Gastroesophageal sphincter (tissue), 4 donors: ENCODE data around the gene VWA5A. TPM values are rescaled to one million over a fixed set of nuclear protein-coding genes. Genes with fewer than 3 reads are reported as not detected.
A peak's percentile ranks its signal among the peaks of the same experiment; 100 is the strongest.

Experiments
- ATAC-seq: fragments of 150-250 bp; one replicate; pipeline ENCODE4 v1.9.1; 2016; ENCODE audit warnings: mild to moderate bottlenecking, moderate library complexity
- H3K27ac ChIP-seq, 4 donors: fragments of 200-600 bp; sonication (generic) in 3 of 4; 1 replicate in 3 of 4; 2 replicates in 1 of 4; pipeline ENCODE4 v1.5.1; 2016 to 2019
- H3K27me3 ChIP-seq: fragments of 200-600 bp; sonication (generic); one replicate; pipeline ENCODE4 v1.5.1; 2019
- H3K36me3 ChIP-seq, 2 donors: fragments of 200-600 bp; sonication (generic); one replicate each; pipeline ENCODE4 v1.5.1; 2019; ENCODE audit warnings: control low read depth in 1 of 2
- H3K4me1 ChIP-seq, 3 donors: fragments of 200-600 bp; sonication (generic); 1 replicate in 2 of 3; 2 replicates in 1 of 3; pipeline ENCODE4 v1.5.1; 2016 to 2019; ENCODE audit warnings: control low read depth in 2 of 3
- H3K4me3 ChIP-seq, 2 donors: fragments of 200-600 bp; sonication (generic); one replicate each; pipeline ENCODE4 v1.5.1; 2019; ENCODE audit warnings: mild to moderate bottlenecking in 1 of 2, moderate library complexity in 1 of 2
- H3K9me3 ChIP-seq, 3 donors: fragments of 200-600 bp; sonication (generic); one replicate each; pipeline ENCODE4 v1.5.1; 2017 to 2019; ENCODE audit warnings: control low read depth in 2 of 3
- EP300 ChIP-seq: sonication (generic); formaldehyde crosslinking; IDR thresholded peaks from one replicate; pipeline ENCODE4 v1.6.1; 2017; ENCODE audit warnings: antibody characterized with exemption, mild to moderate bottlenecking
- POLR2A ChIP-seq, 2 donors: fragments of 450-650 bp; IDR thresholded peaks; one replicate each; pipeline ENCODE4 v1.6.1; 2017; ENCODE audit warnings: antibody characterized with exemption in 2 of 2, mild to moderate bottlenecking in 2 of 2, moderate library complexity in 1 of 2
- POLR2AphosphoS5 ChIP-seq: sonication (generic); formaldehyde crosslinking; IDR thresholded peaks from one replicate; pipeline ENCODE4 v1.6.1; 2017; ENCODE audit warnings: antibody characterized with exemption
- WGBS, 2 donors: methylation state at CpG; one replicate each; pipeline ENCODE4 v1.1.5; 2018; ENCODE audit warnings: low coverage in 1 of 2; 5-methylcytosine and 5-hydroxymethylcytosine counted together
- total RNA-seq, 4 donors: library from RNA; depleted of rRNA; stranded (reverse); fragments of >200 nt; gene quantifications; one replicate each; pipeline ENCODE4 v1.1.0, GENCODE V29; 2016
- TF ChIP-seq, protein P1 (sequence below), 4 experiments: fragments of 200-600 bp in 2 of 4; fragments of 450-650 bp in 2 of 4; sonication (generic) in 1 of 4; IDR thresholded peaks; one replicate each; pipeline ENCODE4 v1.5.1; 2017 to 2019; ENCODE audit warnings: antibody characterized with exemption in 4 of 4, mild to moderate bottlenecking in 2 of 4, moderate library complexity in 2 of 4

The VWA5A gene
- total RNA-seq, 4 donors from 2014 or later, result 13.4 to 23.0 (median 18.6) TPM

DNA sequence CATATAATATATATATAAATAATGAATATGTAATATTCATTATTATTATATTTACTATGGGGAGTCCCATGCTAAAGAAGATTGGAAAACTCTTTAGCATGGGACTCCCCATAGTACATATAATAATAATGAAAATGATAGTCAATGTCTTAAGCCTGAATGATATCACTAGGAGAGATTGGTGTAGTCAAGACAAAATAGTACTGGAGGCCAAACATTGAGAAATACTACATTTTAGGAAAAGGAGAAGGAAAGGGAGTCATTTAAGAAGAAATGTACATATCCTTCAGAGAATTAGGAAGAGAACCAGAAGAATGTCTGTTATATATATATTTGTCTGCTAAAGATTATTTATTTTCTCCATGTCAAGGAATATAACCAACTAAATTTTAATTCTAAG, 5.0 kb upstream of the VWA5A start:
- no peak for ATAC-seq
- peaks cover 0 to 6% (median 3%) of the 10 kb centered on the region in 3 donors for H3K4me1 ChIP-seq
- H3K4me3 ChIP-seq, result no peak overlapping the region
- H3K27me3 ChIP-seq, result no peaks in the 10 kb centered on the region
- H3K9me3 ChIP-seq, result no peaks in the 10 kb centered on the region
- H3K27ac ChIP-seq, result no peak overlapping the region
- no peaks in the 10 kb centered on the region for H3K36me3 ChIP-seq
- no peak for TF ChIP-seq POLR2AphosphoS5
- TF ChIP-seq POLR2A (IDR thresholded peaks at IDR 0.05), result no peak

DNA sequence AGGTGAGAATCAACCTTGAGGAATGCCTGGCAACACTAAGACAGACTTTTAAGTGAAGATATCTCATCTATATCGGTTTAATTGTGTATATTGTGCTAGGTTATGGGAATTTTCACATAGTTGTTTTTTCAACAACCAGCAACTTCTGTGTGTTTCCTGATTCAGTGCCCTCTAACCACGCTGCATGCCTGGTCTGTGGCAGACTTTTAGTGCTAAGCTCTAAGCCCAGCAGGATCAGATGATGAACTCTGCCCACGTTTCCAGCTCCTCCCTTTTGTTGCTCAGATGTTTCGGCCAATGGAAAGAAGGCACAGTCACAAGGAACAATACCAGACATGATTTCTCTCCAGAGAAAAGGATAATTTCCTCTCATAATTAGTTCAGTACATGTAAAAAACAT, 1.4 kb upstream of the VWA5A start:
- Histone ChIP-seq H3K27me3 (no peaks in the 10 kb centered on the region), H3K4me3 (no peak overlapping the region), H3K9me3 (no peaks in the 10 kb centered on the region), H3K27ac (no peak overlapping the region), H3K36me3 (peaks cover under 1 to 17% of the 10 kb centered on the region in 2 donors), H3K4me1 (peaks cover 0 to 28% (median 3%) of the 10 kb centered on the region in 3 donors)
- no peak for ATAC-seq
- WGBS, 2 donors, result 63 to 68% methylated on average over 4 of the region's 4 CpGs
- TF ChIP-seq POLR2A (IDR thresholded peaks at IDR 0.05), result no peak

DNA sequence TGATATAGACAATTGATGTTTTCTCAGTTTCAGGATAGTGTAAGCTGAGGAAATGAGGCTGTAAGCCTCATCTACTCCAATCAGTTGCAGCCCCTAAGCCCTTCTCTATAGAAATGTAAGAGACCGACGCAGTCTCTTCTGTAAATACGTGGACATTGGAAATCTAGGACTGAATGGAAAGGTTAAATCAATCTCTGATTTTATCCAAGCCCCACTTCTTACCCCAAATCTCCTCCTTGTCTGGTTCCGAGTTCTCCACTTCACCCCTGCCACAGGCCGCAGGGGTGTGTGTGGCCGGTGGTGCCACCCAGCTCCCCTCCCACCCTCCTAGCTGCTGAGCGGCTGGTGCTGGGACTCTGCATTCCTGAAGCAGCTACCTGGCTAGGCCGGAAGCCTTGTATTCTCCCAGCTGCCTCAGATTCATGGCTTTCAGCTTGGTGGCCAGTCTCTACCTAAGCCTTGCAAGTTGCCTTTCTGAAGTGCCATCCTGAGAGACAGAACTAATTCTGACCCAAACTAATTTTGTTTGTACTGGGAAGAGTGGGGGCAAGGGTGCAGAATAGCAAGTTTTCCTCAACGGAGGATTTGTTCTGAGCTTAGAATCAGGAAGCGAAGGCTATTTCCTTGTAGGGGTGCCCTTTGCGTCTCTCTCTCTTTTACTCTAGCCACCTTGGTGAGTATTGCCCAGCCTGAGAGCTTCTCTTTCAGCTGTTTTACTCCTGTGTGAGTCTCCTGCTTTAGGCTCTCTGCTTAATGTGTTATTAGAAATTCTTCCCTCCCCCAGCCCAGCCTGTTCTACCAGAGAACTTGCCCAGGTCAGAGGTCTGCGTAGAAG, 749 bp downstream of the VWA5A start:
- peak overlapping the region; percentile 62 to 95 for H3K4me3 ChIP-seq
- TF ChIP-seq, protein P1, sequence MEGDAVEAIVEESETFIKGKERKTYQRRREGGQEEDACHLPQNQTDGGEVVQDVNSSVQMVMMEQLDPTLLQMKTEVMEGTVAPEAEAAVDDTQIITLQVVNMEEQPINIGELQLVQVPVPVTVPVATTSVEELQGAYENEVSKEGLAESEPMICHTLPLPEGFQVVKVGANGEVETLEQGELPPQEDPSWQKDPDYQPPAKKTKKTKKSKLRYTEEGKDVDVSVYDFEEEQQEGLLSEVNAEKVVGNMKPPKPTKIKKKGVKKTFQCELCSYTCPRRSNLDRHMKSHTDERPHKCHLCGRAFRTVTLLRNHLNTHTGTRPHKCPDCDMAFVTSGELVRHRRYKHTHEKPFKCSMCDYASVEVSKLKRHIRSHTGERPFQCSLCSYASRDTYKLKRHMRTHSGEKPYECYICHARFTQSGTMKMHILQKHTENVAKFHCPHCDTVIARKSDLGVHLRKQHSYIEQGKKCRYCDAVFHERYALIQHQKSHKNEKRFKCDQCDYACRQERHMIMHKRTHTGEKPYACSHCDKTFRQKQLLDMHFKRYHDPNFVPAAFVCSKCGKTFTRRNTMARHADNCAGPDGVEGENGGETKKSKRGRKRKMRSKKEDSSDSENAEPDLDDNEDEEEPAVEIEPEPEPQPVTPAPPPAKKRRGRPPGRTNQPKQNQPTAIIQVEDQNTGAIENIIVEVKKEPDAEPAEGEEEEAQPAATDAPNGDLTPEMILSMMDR (IDR thresholded peaks at IDR 0.05), result no peak
- TF ChIP-seq EP300, result no peak
- no peak for TF ChIP-seq POLR2A (IDR thresholded peaks at IDR 0.05)
- no peak for TF ChIP-seq POLR2AphosphoS5
- ATAC-seq, result peak; percentile 22
- no peaks in the 10 kb centered on the region for H3K9me3 ChIP-seq
- H3K36me3 ChIP-seq, result peaks cover 2 to 37% of the 10 kb centered on the region in 2 donors
- WGBS, 2 donors, result 19 to 40% methylated on average over 7 to 10 of the region's 12 CpGs
- H3K27ac ChIP-seq, result peak overlapping the region; percentile 2 to 68 (median 41)
- peaks cover 0 to 28% (median 3%) of the 10 kb centered on the region in 3 donors for H3K4me1 ChIP-seq
- no peaks in the 10 kb centered on the region for H3K27me3 ChIP-seq

DNA sequence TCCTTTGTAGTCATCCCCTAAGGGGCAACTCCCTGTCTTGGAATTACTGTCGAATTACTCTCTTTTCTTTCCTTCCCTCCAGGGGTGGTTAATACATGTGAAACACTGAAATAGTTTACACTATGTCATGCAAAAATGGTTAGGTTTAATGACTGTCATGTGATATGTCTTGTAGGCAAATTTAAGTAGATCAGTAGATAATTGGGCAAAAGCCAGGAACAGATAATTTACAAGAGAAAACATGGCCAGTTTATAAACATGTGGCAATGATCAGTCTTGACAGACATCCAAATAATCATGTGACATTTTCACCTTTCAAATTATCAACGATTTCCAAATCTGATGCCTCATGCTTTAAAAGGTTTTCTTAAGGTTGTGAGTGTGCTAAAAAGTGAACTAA, 3.9 kb downstream of the VWA5A start:
- Histone ChIP-seq H3K27ac (no peak overlapping the region), H3K36me3 (peaks cover 2 to 65% of the 10 kb centered on the region in 2 donors), H3K4me1 (peaks cover 0 to 28% (median 3%) of the 10 kb centered on the region in 3 donors), H3K27me3 (no peaks in the 10 kb centered on the region), H3K9me3 (no peaks in the 10 kb centered on the region), H3K4me3 (no peak overlapping the region)
- WGBS, 2 donors, result 53 to 63% methylated on average over 2 of the region's 2 CpGs
- no peak for TF ChIP-seq EP300
- TF ChIP-seq POLR2A (IDR thresholded peaks at IDR 0.05), result no peak
- TF ChIP-seq, protein P1 (IDR thresholded peaks at IDR 0.05), result no peak
- TF ChIP-seq POLR2AphosphoS5, result no peak
- ATAC-seq, result no peak

DNA sequence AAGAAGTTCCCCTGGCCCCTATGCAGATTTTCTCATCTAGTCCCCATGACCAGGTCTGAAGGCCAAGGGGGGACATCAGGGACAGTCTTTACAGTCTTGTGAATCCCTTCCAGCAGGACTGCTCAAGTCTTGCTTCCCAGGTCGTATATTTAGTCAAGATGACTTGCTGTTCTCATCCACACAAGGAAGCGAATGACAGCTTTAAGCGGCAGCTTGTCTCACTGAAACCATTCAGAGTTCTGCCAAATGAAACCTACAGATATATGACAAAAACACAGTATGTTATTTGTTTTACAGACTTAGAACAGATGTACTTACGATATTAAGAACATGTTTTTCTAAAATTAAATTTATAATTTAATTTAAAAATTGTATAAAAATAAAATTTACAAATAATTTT, 5.6 kb downstream of the VWA5A start:
- no peak overlapping the region for H3K27ac ChIP-seq
- TF ChIP-seq EP300, result no peak
- no peak for TF ChIP-seq POLR2A (IDR thresholded peaks at IDR 0.05)
- no peak for TF ChIP-seq POLR2AphosphoS5
- TF ChIP-seq, protein P1 (IDR thresholded peaks at IDR 0.05), result no peak
- no peak for ATAC-seq
- H3K4me1 ChIP-seq, result peaks cover 0 to 19% (median 0%) of the 10 kb centered on the region in 3 donors
- no peak overlapping the region for H3K4me3 ChIP-seq
- WGBS, 2 donors, result 81 to 83% methylated on average over 4 of the region's 4 CpGs
- H3K27me3 ChIP-seq, result no peaks in the 10 kb centered on the region
- no peaks in the 10 kb centered on the region for H3K9me3 ChIP-seq
- peaks cover 2 to 83% of the 10 kb centered on the region in 2 donors for H3K36me3 ChIP-seq

DNA sequence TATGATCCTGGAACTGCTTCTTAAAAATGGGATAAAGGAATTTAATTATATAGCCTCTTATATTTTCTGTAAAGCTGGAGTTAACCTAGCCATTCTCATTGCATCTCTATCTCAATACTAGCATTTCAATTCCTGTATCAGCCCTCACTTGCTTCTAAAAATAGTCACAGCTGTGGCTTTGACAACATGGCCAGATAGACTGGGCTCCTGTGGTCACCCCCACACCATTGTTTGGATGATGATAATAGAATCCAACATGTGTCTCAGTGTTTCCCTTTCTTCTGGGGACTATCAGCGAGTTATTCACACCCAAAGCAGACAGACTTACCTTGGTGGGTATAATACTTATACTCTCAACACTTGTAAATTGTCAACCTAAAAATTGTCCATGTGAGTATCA, 6.9 kb downstream of the VWA5A start:
- H3K4me3 ChIP-seq, result no peak overlapping the region
- H3K27ac ChIP-seq, result no peak overlapping the region
- TF ChIP-seq POLR2A (IDR thresholded peaks at IDR 0.05), result no peak
- TF ChIP-seq, protein P1 (IDR thresholded peaks at IDR 0.05), result no peak
- peaks cover 2 to 95% of the 10 kb centered on the region in 2 donors for H3K36me3 ChIP-seq
- no peaks in the 10 kb centered on the region for H3K9me3 ChIP-seq
- H3K27me3 ChIP-seq, result no peaks in the 10 kb centered on the region
- 75 to 100% methylated on average over 1 of the region's 1 CpG for WGBS, 2 donors
- H3K4me1 ChIP-seq, result peaks cover 0 to 6% (median 0%) of the 10 kb centered on the region in 3 donors
- no peak for ATAC-seq
